Heart left ventricle (tissue), 16 donors: Measurements from ENCODE around the gene KANK3. TPM values are rescaled to one million over a fixed set of nuclear protein-coding genes. Genes with fewer than 3 reads are reported as not detected.

Source experiments
- ATAC-seq, 4 donors: fragments of 200-7000 bp; cut with Tn5 transposase; one replicate each; pipeline ENCODE4 v1.9.1; 2020 to 2022; ENCODE audit warnings: moderate library complexity in 4 of 4, mild to moderate bottlenecking in 3 of 4, moderate number of reproducible peaks in 1 of 4
- DNase-seq, 5 donors: peaks; one replicate each; pipeline ENCODE4 v3.0.0-alpha.2; 2020
- H3K27ac ChIP-seq, 12 donors: fragments of 200-600 bp; sonication (generic) in 4 of 12; one replicate each; pipeline versions ENCODE4 v1.5.0 to v1.8.0; 2016 to 2022; ENCODE audit warnings: mild to moderate bottlenecking in 2 of 12
- H3K27me3 ChIP-seq, 9 donors: fragments of 200-600 bp; sonication (generic) in 2 of 9; one replicate each; pipeline versions ENCODE4 v1.5.1 to v1.8.0; 2016 to 2022; ENCODE audit warnings: mild to moderate bottlenecking in 3 of 9
- H3K36me3 ChIP-seq, 9 donors: fragments of 200-600 bp; sonication (generic) in 2 of 9; one replicate each; pipeline versions ENCODE4 v1.5.0 to v1.8.0; 2018 to 2022; ENCODE audit warnings: mild to moderate bottlenecking in 2 of 9
- H3K4me1 ChIP-seq, 12 donors: fragments of 200-600 bp; sonication (generic) in 4 of 12; one replicate each; pipeline versions ENCODE4 v1.5.0 to v1.8.0; 2016 to 2022; ENCODE audit warnings: mild to moderate bottlenecking in 3 of 12
- H3K4me3 ChIP-seq, 12 donors: fragments of 200-600 bp; sonication (generic) in 4 of 12; one replicate each; pipeline versions ENCODE4 v1.5.0 to v1.8.0; 2017 to 2022; ENCODE audit warnings: mild to moderate bottlenecking in 9 of 12, moderate library complexity in 4 of 12
- H3K9me3 ChIP-seq, 12 donors: fragments of 200-600 bp; sonication (generic) in 4 of 12; one replicate each; pipeline versions ENCODE4 v1.5.0 to v1.8.0; 2016 to 2022; ENCODE audit warnings: mild to moderate bottlenecking in 1 of 12
- POLR2A ChIP-seq, 2 donors: fragments of 450-650 bp; IDR thresholded peaks; one replicate each; pipeline ENCODE4 v1.6.1; 2017; ENCODE audit warnings: antibody characterized with exemption in 2 of 2, mild to moderate bottlenecking in 2 of 2, moderate library complexity in 2 of 2
- WGBS, 4 donors: extraction: QIAGEN DNeasy Blood & Tissue Kit in 2 of 4; methylation state at CpG; one replicate each; pipeline versions ENCODE4 v1.1.5 to v1.1.7; 2013 to 2018; 5-methylcytosine and 5-hydroxymethylcytosine counted together
- intact Hi-C, 10 donors: fragments of 100-400 bp; cut with DNase I; formaldehyde crosslinking; loops; one replicate each; pipeline versions ENCODE4 v1.11.1 to v1.14.2; 2022
- polyA plus RNA-seq, 2 donors: library from polyadenylated mRNA; stranded (reverse); fragments of 200-250 nt; gene quantifications; one replicate each; pipeline ENCODE4 v1.2.3, GENCODE V29; 2013
- total RNA-seq, 9 donors: library from RNA; depleted of rRNA in 2 of 9; stranded (reverse); fragments of >200 nt in 2 of 9; fragmentation: NEBNext Ultra II Directional in 3 of 9; extraction: Animal tissue kit (Norgen Biotek cat#: 25700) in 3 of 9; gene quantifications; one replicate each; pipeline versions ENCODE4 v1.1.0 to v1.2.4, GENCODE V29; 2016 to 2023
- TF ChIP-seq, protein P1 (sequence below), 12 donors: fragments of 200-600 bp; sonication (generic) in 4 of 12; IDR thresholded peaks; one replicate each; pipeline versions ENCODE4 v1.5.0 to v1.8.0; 2018 to 2022; ENCODE audit warnings: antibody characterized with exemption in 12 of 12, mild to moderate bottlenecking in 5 of 12
- donor health status: ischemic (EF 13 %, LVEDD 7.1; RV severe dilation, severe dysfunction).
- donor health status: healthy with polysubstance abuse.
- donor health status: DM: no; HTN: yes; CAD: no.
- donor health status: DM: no; HTN: no; CAD: no.
- donor health status: ischemic (EF 25% LVEDD 6.9; RV normal size, moderate dysfunction).
- donor health status: ischemic (EF 25% LVEDD 5.7; RV mildly dilated, moderate dysfunction).
- donor health status: healthy.
- donor health status: DM: yes; HTN: yes; CAD: no.
- donor health status: ischemic (EF 35%, LVEDD 5.7; RV mildly dilated, moderate dysfunction).
- donor health status: nonischemic (EF 11% LVEDD 7.7; RV severe dilation, severe dysfunction).
- donor health status: DM: yes; HTN: yes; CAD: no.
- donor health status: PGD.
- donor health status: ischemic (EF 29% LVEDD 5.4; RV normal size, mild dysfunction).
- donor health status: nonischemic (EF 23%, LVEDD 6.1; RV moderate dilation, normal function).

KANK3 gene
- total and polyA plus RNA-seq, 11 donors, result 12.3 to 33.6 (median 16.9) TPM

DNA sequence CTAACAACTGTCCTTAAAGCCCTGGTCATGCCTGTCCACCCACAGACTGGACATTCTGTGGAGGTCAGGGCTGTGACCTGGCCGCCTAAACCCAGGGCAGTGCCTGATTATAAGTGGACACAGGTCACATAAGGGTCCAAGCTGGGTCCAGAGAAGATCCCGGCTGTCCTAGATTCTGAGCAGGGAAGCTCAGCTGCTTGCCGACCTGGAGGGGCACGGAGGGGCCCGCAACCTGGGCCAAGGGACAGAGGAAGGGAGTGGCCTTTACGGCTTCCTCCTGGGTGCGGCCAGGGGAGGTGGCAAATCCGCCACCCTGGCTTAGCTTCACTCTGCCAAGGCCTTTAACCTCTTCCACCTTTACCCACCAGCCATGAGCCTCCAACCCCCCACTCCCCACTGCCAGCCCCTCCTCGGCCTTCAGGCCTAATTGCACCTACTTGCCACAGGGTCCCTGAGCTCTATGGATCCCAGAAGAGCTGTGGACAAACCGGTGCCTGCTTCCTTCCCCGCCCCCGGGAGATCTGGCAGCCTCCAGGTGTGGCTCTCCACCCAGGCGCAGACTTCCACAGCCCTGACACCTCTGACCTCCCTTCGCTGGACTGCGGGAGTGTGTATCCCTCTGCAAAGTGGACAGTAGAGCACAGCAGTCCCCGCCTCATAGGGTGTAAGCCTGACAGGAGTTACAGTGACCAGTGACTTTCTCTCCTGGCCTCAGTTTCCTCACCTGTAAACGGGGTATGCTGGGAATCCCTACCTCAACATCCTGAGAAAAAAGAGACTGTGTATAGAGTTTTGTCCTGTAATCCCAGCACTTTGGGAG, 36.6 kb downstream of the KANK3 start:
- Histone ChIP-seq H3K4me1 (peaks cover 2 to 52% (median 28%) of the 10 kb centered on the region in 12 donors), H3K9me3 (no peaks in the 10 kb centered on the region), H3K36me3 (peaks cover 0 to 25% (median 23%) of the 10 kb centered on the region in 9 donors), H3K27me3 (no peaks in the 10 kb centered on the region), H3K27ac (peak overlapping the region in 10 of 12 donors; percentile 14 to 79 (median 39)), H3K4me3 (peak overlapping the region in 9 of 12 donors; percentile 4 to 83 (median 56))
- TF ChIP-seq POLR2A (IDR thresholded peaks at IDR 0.05), result no peak
- TF ChIP-seq, protein P1, sequence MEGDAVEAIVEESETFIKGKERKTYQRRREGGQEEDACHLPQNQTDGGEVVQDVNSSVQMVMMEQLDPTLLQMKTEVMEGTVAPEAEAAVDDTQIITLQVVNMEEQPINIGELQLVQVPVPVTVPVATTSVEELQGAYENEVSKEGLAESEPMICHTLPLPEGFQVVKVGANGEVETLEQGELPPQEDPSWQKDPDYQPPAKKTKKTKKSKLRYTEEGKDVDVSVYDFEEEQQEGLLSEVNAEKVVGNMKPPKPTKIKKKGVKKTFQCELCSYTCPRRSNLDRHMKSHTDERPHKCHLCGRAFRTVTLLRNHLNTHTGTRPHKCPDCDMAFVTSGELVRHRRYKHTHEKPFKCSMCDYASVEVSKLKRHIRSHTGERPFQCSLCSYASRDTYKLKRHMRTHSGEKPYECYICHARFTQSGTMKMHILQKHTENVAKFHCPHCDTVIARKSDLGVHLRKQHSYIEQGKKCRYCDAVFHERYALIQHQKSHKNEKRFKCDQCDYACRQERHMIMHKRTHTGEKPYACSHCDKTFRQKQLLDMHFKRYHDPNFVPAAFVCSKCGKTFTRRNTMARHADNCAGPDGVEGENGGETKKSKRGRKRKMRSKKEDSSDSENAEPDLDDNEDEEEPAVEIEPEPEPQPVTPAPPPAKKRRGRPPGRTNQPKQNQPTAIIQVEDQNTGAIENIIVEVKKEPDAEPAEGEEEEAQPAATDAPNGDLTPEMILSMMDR (IDR thresholded peaks at IDR 0.05), result no peak
- intact Hi-C loops, result no loop called here
- 61 to 71% (median 64%) methylated on average over 12 to 17 of the region's 17 CpGs for WGBS, 4 donors
- ATAC-seq (no peak), DNase-seq (peak in 4 of 5 donors; percentile 5 to 37 (median 20))

DNA sequence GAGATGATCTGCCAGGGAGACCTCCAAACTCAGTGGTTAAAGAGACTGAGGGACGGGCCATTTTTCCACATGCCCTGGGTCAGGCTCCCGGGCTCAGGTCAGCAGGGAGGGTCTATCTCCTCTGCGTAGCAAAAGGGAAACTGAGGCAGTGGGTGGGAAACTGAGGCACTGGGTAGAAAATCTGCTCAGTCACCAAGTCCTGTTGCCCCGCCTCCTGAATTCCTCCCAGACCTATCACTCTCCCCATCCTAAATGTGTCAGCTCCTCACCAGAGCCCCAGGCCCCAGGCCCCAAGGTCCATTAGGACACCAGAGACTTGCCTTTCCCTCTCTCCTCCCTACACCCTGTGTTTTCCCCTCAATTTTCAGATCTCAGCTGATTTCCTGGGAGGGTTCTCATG, 37.3 kb downstream of the KANK3 start:
- no peaks in the 10 kb centered on the region for H3K9me3 ChIP-seq
- H3K4me1 ChIP-seq, result peaks cover 0 to 46% (median 28%) of the 10 kb centered on the region in 12 donors
- ATAC-seq, result no peak
- intact Hi-C loops, result no loop called here
- H3K27me3 ChIP-seq, result no peaks in the 10 kb centered on the region
- peak overlapping the region in 8 of 12 donors; percentile 18 to 58 (median 39) for H3K27ac ChIP-seq
- H3K4me3 ChIP-seq, result peak overlapping the region in 2 of 12 donors; percentile 66 to 83
- DNase-seq, result peak in 4 of 5 donors; percentile 2 to 25 (median 12)
- H3K36me3 ChIP-seq, result peaks cover 0 to 22% (median 16%) of the 10 kb centered on the region in 9 donors
- TF ChIP-seq, protein P1 (IDR thresholded peaks at IDR 0.05), result no peak
- no peak for TF ChIP-seq POLR2A (IDR thresholded peaks at IDR 0.05)
- WGBS, 4 donors, result 84 to 98% (median 93%) methylated on average over 4 of the region's 4 CpGs

DNA sequence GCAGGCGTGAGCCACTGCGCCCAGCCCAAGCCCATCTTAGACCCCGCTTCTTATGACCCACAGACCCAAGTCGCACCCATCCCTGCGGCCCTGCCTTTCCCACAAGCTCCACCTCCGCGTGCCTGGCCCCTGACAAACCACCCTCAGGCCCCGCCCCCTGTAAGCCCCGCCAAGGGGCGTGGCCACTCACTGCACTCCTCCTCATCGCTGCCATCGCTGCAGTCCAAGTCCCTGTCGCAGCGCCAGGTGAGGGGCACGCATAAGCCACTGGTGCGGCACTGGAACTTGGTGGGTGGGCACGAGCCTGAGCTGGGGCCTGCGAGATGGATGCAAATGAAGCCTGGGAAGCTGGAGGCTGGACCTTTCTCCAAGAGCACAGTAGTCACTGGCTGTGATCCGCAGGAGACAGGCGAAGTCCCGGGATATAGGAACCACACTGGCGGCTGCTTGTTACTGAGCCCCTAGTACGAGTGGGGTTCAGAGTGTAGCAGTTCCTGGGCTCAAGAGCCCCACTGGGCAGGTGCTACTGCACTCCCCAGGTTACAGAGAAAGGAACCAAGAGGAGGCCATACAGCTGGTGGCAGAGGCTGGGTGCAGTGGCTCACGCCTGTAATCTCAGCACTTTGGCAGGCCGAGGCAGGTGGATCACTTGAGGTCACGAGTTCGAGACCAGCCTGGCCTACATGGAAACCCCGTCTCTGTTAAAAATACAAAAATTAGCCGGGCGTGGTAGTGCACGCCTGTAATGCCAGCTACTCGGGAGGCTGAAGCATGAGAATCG, 38.0 kb downstream of the KANK3 start:
- Histone ChIP-seq H3K27me3 (no peaks in the 10 kb centered on the region), H3K36me3 (peaks cover 0 to 15% (median 10%) of the 10 kb centered on the region in 9 donors), H3K4me1 (peaks cover 0 to 46% (median 28%) of the 10 kb centered on the region in 12 donors), H3K9me3 (no peaks in the 10 kb centered on the region), H3K27ac (no peak overlapping the region), H3K4me3 (no peak overlapping the region)
- TF ChIP-seq POLR2A (IDR thresholded peaks at IDR 0.05), result no peak
- TF ChIP-seq, protein P1 (IDR thresholded peaks at IDR 0.05), result no peak
- intact Hi-C loops, result no loop called here
- 83 to 84% (median 84%) methylated on average over 31 to 33 of the region's 33 CpGs for WGBS, 4 donors
- no peak for ATAC-seq
- peak in 4 of 5 donors; percentile 6 to 33 (median 24) for DNase-seq

DNA sequence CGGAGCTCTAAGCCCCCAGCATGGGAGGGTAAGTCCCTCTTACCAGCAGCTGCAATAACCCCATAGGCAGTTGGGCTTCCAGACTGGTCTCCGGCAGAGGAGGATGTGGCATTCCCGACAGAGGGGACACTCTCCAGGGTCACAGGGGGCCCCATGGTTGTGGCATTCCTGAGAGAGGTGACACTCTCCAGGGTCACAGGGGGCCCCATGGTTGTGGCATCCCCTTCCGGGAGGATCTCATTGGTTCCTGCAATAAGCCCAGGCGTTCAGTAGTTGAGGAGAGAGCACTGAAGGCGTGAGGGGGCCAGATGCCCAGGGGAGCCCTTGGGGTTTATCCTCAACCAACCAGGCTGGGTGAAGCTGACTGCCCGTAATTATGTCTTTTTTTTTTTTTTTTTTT, 40.3 kb downstream of the KANK3 start:
- no peak overlapping the region for H3K4me3 ChIP-seq
- peaks cover 0 to 12% (median 0%) of the 10 kb centered on the region in 9 donors for H3K36me3 ChIP-seq
- H3K27ac ChIP-seq, result peak overlapping the region in 1 of 12 donors; percentile 28
- intact Hi-C loops, result no loop called here
- DNase-seq (peak in 1 of 5 donors; percentile 27), ATAC-seq (peak in 3 of 4 donors; percentile 2 to 21 (median 4))
- H3K27me3 ChIP-seq, result no peaks in the 10 kb centered on the region
- 52 to 58% (median 56%) methylated on average over 7 of the region's 7 CpGs for WGBS, 4 donors
- peaks cover 0 to 29% (median 14%) of the 10 kb centered on the region in 12 donors for H3K4me1 ChIP-seq
- TF ChIP-seq, protein P1 (IDR thresholded peaks at IDR 0.05), result no peak
- TF ChIP-seq POLR2A (IDR thresholded peaks at IDR 0.05), result no peak
- H3K9me3 ChIP-seq, result no peaks in the 10 kb centered on the region
